Inferior parietal cortex (tissue), 1 donor: Measurements from ENCODE around the gene PAQR3.

ENCODE experiments used
- DNase-seq: peaks from one replicate; pipeline ENCODE4 v3.0.0-alpha.2; 2016; ENCODE audit errors: extremely low spot score

Gene PAQR3, protein sequence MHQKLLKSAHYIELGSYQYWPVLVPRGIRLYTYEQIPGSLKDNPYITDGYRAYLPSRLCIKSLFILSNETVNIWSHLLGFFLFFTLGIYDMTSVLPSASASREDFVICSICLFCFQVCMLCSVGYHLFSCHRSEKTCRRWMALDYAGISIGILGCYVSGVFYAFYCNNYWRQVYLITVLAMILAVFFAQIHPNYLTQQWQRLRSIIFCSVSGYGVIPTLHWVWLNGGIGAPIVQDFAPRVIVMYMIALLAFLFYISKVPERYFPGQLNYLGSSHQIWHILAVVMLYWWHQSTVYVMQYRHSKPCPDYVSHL

DNA sequence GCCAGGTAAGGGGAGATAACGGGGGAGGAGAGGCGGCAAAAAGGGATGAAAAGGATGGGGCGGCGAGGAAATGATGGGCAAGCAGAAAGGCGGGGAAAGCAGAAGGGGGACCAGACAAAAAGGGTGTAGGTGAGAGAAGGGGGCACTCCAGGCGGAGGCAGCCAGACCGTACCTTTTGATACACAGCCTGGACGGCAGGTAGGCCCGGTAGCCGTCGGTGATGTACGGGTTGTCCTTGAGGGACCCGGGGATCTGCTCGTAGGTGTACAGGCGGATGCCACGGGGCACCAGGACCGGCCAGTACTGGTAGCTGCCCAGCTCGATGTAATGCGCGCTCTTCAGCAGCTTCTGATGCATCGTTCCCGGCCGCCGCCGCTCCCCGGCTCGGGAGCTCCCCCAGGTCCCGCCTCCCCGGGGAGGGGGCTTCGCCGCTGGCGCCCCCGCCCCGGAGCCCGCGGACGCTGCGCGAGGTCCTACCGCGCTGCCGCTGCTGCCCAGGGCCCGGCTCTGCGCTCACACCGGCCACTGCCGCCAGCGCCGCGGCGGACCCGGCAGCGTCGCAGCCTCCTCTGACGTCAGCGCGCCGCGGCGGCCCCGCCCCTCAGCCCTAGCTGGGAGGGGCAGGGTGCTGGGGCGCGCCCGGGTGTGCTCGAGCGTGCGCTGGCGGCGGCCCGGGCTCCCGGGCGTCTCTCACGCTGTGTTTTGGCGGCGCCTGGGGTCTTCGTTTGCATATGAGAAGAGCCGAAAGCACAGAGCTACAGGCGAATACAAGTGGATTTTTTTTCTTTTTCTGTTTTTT is at the start of gene PAQR3:
Gene PAQR3 (minus strand): TSS at position 571 of the 799 bp plus-strand sequence. CDS start 214 bp downstream, at position 357.
- peak; percentile 73 for DNase-seq

DNA sequence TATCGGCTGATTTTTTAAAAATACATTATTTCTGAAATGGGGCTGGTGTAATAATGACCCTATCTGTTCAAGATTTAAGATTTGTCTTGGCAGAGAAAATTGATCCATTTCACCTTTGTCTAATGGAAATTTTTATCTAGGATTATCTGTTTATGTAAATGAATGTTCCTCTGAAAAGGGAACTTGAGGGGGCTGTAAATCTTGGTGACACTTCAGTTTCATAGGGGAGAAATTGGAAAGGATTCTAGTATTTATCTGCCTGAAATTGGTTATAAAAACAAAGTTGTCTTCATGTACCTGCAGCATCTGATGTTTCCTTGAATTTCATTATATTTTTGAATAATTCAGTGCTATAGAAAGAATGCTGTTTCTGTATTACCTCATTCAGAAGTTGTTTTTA is 48.4 kb upstream of the PAQR3 start:
- no peak for DNase-seq

DNA sequence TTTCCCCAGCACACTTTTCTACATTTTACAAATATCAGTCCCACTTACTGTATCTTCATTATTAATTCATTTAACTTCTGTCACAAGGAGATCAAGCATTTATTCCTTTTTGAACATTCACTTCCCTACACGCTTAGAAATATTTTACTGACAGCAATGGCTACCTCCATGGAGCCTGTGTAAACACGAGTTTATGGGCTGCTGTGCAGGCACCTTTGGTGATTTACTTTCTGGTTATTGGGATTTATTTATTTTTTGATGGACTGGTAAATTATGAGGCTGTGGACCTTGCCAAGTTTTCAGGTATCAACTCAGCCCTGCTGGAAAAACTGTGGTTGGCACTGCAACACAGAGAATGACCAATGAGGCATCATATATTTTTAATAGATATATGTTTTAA is 45.4 kb upstream of the PAQR3 start:
- no peak for DNase-seq

DNA sequence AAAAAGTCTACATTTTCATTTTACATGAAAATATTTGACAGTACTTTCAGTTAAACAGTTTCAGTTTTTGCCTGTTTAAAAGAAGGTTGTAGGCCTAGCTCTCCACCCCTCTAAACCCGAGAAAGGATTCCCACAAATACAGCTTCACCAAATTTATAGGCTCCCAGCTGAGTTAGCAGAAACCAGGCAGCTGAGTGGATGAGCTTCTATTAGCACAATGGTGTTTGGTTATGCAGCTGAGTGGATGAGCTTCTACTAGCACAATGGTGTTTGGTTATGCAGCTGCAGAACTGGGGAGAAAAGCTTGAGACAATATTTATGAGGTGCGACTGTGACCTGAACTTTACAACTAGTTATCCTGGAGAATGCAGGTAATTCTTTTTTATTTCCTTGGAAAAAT is 36.6 kb upstream of the PAQR3 start:
- no peak for DNase-seq

DNA sequence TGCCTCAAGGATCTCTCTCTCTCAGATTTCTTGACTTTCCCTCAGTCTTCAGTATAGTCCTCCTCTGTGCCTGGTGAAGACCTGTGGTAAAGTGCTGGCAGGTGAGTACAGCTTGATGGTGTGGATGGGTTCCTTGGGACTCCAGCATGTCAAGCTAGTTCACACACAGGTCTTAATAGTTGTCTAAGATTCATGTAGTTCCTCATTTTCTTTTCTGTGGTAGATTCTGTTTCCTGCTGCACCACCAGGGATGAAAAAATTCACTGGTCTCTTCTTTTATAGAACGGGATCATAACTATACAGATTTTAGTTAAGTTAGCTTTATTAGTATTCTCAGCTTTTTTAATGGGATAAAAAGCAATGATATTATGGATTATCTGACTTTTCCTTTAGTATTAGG is 32.5 kb upstream of the PAQR3 start:
- no peak for DNase-seq

DNA sequence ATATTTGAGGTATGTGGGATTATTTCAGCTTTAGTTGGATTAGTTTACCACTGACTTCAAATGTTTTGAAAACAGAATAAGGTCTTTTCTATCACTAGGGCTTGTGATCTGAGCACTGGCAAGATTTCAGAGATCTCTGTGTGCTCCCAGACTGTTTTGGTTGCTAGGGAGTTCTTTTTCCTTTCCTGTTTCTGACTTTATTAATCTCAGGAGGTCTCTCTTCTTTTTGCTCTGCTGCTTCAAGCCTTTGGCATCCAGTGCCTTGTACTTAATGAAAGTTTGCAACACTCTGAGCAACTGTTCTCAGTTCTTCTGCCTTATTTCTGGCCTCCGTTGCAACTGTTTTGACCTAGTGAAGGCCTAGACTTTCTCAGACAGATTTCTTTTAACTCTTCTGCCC is 32.1 kb upstream of the PAQR3 start:
- no peak for DNase-seq

DNA sequence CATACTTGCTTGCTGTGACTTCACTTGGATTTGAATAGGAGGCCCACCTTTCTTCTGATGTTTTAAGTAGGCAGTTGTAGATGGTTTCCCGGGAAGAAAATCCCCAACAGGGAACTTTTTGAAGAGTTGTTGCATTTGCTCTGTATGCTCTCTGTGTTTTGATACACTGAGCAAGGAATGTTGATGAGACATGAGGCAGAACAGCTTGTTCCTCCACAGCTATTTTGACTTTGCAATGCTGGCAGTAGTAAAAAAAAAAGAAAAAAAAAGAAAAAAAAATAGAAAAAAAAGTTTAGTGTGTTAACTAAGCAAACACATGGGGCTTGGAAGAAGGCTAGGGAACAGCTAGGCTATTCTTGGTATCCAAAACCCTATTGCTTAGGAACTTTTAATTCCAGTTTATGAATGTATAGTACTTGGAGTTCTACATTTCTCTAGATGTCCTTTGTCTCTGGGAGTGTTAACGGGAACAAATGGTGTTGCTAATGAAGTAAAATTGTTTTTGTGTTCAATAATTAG is 23.4 kb upstream of the PAQR3 start:
- DNase-seq, result no peak

DNA sequence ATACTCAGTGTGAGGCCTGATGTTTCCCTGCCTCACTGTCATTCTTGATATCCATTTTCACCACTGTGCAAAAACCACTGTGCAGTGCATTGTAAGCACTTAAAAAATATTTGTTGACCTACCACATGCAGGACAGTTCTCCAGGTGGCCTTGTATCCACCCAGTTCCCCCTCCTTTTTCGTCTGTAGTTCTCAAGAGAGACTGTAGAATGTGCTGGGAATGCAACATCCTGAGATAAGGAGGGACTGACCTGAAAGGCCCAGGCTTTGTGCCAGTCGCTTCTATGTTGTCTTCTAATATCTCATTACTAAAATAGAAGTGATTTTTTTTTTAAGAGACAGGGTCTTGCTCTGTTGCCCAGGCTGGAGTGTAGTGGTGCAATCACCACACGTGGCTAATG is 21.7 kb upstream of the PAQR3 start:
- DNase-seq, result no peak

DNA sequence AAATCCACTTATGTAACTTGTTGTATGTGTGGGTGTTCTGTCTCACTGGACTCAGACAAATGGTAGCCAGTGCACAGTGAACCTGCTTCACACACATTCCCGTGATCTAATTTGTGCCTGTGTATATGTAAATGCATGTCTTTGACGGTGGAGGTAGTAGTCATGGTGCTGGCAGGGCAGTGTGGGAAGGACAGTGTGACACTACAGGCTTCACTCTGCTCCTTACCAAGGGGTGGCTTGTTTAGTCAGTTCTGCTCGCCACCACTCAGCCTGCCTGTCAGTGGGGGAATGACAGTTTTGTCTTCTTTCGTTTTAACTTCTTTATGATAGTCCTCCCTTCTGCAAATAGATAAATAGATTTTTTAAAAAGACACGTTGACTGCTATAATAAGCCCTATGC is 17.7 kb upstream of the PAQR3 start:
- no peak for DNase-seq

DNA sequence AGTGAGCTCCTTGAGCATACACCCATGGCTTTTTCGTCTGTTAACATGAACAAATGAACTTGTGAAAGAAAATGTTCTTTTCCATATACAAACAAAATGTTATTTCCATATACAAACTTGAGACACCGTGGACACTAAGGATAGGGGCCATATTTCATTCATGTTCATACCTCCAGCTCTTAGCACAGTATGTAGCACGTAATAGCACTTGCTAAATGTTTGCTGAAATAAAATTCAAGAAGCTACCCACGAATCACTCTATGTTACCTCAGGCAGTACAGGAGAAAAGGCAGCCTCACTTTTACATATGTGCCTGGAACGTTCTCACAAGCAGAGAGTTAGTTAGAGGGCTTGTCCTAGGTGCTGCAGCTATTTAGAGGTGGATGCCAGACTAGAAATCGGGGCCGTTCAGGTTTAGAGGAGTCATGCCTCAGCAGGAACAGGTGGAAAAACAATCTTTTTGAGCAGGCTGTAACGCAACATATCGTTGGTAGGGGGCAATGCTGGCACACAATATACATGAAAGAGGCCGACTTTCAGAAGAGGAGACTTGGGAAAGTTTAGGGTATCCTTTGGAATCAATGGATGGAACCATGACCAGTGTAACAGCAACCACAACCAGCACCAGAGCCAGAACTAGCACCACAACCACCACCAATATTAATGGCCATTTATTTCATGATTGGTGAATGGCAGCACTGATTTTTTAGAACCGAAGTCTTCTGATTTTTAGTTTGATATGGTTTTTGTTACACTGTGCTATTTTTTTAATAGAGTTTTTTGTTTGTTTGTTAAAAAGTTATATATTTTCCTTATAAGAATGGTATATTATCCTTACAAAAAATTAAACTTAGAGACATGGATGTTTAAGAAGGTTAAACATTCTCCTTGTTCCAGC is 14.8 kb upstream of the PAQR3 start:
- DNase-seq, result no peak

DNA sequence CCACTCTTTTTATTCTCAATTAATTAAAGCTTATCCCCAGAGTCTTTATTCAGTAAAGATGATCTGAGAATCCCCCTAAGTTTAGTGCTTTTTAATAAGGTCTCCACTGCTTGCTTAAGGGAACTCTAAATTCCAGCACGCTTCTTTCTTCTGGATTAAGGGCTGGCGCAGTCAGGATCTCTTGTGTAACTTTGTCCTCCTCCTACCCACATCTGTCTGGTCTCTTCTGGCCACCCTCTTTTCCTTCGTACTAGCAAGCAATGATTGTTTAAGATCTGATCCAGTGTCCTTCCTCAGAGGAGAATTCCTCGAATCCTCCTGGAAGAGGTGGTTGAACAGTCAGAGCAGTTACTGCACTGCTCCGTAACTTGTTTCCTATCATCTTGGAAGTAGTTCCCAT is 14.0 kb upstream of the PAQR3 start:
- DNase-seq, result no peak

DNA sequence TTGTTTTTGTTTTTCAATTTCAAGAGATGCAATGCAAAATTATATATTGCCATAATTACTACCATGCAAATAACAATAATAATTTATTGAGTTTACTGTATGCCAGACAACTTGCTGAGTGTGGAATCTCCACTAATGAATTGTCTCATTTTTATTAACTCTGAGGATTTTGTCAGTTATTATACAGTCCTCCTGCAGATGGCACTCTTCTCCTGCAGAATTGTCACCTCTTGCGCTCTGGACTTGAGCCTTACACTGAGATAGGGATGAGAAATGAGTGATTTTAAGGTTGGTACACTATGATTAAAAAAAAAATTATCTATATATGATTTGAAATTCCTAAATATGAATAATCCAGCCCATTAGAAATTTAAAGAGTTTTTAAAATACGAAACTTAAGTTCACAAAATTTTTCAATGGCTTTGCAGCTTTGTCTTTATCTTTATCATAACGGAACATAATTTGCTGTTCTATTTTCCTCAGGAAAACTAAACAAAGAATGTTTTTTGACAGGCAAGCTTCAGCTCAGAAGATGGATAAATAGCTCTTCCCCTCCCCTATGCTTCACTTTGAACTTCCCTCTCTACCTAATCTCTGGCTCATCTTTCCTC is 12.7 kb upstream of the PAQR3 start:
- peak; percentile 87 for DNase-seq

DNA sequence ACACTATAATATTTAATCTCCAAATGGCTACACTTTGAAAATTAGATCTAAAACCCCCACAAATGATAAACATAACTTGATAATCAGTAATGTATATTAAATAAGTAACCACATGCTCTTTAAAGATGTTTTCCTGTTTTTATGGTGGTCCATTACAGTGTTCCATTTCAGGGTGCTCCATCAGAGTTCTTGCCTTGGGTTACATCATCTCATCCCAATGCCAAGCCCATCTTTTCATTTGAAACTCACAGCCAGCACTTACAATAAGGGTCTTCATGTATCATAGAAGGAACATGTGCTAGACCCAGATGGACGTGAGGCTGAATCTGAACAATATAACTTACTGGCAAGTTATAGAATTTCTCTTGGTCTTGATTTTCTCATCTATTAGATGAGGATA is 10.5 kb upstream of the PAQR3 start:
- DNase-seq, result no peak

DNA sequence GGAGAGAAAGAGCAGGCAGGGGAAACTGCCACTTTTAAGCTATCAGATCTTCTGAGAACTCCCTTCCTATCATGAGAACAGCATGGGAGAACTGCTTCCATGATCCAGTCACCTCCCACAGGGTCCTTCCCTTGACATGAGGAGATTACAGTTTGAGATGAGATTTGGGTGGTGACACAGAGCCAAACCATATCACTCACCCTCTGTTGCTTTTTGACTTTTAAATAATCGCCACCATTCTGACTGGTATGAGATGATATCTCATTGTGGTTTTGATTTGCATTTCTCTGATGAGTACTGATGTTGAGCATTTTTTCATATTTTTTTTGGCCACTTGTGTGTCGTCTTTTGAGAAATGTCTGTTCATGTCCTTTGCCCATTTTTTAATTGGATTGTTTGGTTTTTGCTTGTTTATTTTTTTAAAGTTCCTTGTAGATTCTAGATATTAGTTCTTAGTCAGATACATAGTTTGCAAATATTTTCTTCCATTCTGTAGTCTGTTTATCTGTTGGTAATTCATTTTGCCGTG is 6.5 kb upstream of the PAQR3 start:
- DNase-seq, result no peak

DNA sequence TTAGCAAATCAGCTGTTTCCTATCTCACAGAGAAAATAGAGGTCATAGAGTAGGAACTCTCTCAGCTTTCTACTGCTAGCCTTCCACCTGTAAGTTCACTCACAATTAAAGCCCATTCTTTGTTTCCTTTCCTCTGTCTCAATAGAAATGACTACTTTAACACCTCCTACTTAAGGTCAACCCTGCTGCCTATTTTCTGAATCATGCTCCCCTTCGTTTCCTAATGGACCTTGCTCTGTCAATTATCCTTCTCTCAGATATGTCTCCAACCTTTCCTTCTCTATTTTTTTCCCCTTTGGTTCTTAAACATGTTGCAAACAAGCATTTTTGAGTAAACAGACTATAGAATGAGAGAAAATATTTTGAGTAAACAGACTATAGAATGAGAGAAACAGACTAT is 5.1 kb upstream of the PAQR3 start:
- DNase-seq, result no peak

DNA sequence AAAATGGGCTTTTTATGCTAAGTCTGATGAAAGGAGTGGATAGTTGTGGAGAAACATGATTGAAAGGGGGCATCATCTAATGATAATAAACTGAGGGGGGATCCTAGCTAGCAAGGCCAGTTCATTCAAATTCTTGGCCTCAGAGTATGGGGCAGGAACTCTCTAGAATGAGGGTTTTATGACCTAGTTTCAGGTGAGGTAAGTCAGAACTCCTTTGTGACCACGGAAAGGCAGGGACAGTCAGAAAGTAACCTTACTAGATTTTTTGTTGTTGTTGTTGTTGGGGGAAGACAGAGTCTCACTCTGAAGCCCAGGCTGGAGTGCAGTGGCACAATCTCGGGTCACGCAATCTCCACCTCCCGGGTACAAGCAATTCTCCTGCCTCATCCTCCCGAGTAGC is 1.5 kb upstream of the PAQR3 start:
- no peak for DNase-seq

DNA sequence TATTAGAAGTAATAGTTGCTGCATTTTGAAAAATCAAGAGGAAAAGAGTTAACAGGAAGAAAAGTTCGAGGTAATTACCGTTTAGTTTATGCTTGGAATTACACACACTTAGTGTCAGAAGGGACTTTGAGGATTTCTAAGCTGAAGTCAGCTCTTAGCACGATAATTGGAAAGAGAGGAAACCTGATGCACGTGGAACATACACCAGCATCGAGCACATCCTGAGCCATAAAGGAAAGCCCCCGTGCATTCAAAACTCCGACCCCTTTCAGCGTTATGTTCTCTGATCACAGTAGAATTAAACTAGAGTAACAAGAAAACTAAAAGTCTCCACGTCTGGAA is 400 bp upstream of the PAQR3 start:
- no peak for DNase-seq

DNA sequence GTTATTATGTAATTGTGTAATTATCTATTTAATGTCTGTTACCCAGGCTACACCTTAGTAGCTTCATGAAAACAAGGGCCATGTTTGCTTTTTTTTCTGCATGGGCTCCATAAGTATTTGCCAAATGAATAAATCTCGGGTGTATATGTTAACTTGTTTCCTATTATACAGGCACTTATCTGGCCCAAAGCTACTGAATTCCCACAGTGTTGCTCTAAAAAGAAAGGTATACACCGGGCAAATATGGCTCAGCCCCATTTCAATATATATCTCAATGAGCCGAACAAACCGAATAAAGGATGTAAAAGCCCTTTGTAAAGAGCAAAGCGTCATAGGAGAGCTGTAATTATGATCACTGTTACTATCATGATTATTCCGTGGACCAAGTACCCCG is 767 bp downstream of the PAQR3 start:
- DNase-seq, result no peak

DNA sequence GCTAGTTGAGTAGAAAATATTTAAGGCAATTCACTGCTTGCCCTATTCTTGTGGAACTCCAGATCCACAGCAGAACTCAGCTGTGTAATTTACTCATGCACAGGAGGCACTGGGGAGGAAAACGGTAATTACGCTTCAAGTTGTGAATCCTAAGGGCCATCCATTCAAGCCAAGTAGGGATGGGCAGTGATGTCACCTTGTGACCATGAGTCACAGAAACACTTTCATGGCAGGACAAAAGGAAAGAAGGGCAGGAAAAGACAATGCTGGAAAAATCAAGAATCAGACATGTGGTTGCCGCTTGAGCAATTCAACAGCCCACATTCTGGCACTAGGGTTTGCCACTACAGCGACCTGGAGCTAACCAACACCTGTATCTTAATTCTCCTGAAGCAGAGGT is 1.4 kb downstream of the PAQR3 start:
- no peak for DNase-seq

DNA sequence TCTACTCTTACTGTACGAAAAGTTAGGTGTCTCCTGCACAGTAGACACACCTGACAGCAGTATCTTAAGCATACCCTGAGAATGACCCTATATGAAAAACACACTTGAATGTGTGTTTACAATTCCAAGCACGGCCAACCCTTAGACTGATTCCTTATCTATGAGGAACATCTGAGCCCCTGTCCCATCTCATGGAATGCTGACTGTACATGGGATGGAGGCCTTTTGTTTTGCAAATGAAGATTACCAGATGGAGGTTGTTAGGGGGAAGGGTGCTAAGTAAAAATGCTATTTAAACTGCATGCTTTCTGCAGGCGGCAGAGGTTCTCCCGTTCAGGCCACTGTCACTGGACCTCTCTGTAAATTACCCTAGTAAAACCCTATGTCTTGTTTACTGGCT is 2.2 kb downstream of the PAQR3 start:
- no peak for DNase-seq

DNA sequence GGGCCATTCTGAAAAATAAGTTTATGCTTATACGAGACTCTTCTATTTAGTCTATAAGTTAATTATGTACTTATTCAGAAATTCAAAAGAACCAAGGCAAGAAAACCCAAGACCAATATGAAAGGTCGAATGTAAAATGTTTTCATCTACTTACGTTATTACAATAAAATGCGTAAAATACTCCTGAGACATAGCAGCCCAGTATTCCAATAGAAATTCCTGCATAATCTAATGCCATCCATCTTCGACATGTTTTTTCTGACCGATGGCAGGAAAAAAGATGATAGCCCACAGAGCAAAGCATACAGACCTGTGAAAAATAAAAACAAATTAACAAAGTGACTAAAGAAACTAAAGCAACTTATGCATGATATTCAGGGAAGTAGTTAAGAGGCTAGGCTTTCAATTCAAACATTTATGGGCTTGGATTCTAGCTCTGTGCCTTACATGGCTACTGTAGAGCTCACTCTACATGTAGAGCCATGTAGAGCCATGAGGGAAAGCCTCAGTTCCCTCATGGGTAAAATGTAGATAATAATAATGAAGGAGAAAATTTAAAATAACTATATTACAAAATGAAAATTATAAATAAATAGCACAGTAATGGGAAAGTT is 9.1 kb downstream of the PAQR3 start:
- no peak for DNase-seq
